Uterus (tissue), 2 donors: ENCODE measurements around the gene OVCH2.
"Not testable (repeated sequence)": the region's sequence is repeated elsewhere in the genome, so short reads cannot be mapped to it uniquely, and the experiment has no call there.

Experiments used
- POLR2A ChIP-seq, 2 donors: fragments of 450-650 bp; IDR thresholded peaks; one replicate each; pipeline ENCODE4 v1.6.1; 2016; ENCODE audit warnings: antibody characterized with exemption in 2 of 2, mild to moderate bottlenecking in 1 of 2, moderate library complexity in 1 of 2
- TF ChIP-seq, protein P1 (sequence below), 4 experiments: fragments of 200-600 bp in 2 of 4; fragments of 450-650 bp in 2 of 4; sonication (generic) in 2 of 4; IDR thresholded peaks; one replicate each; pipeline ENCODE4 v1.5.1; 2016 to 2019; ENCODE audit warnings: antibody characterized with exemption in 4 of 4, mild to moderate bottlenecking in 2 of 4, moderate library complexity in 1 of 4

DNA sequence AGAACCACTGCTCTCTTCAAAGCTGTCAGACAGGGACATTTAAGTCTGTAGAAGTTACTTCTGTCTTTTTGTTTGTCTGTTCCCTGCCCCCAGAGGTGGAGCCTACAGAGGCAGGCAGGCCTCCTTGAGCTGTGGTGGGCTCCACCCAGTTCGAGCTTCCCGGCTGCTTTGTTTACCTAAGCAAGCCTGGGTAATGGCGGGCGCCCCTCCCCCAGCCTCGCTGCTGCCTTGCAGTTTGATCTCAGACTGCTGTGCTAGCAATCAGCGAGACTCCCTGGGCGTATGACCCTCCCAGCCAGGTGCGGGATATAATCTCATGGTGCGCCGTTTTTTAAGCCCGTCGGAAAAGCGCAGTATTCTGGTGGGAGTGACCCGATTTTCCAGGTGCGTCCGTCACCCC lies 42.7 kb downstream of the OVCH2 start:
- TF ChIP-seq, protein P1, sequence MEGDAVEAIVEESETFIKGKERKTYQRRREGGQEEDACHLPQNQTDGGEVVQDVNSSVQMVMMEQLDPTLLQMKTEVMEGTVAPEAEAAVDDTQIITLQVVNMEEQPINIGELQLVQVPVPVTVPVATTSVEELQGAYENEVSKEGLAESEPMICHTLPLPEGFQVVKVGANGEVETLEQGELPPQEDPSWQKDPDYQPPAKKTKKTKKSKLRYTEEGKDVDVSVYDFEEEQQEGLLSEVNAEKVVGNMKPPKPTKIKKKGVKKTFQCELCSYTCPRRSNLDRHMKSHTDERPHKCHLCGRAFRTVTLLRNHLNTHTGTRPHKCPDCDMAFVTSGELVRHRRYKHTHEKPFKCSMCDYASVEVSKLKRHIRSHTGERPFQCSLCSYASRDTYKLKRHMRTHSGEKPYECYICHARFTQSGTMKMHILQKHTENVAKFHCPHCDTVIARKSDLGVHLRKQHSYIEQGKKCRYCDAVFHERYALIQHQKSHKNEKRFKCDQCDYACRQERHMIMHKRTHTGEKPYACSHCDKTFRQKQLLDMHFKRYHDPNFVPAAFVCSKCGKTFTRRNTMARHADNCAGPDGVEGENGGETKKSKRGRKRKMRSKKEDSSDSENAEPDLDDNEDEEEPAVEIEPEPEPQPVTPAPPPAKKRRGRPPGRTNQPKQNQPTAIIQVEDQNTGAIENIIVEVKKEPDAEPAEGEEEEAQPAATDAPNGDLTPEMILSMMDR (IDR thresholded peaks at IDR 0.05), result not testable (repeated sequence)
- not testable (repeated sequence) for TF ChIP-seq POLR2A (IDR thresholded peaks at IDR 0.05)
